B cell (primary cell): Measurements from ENCODE around the gene MAGEB3. TPM values are rescaled to one million over a fixed set of nuclear protein-coding genes. Genes with fewer than 3 reads are reported as not detected.

Experiments used
- ATAC-seq: fragments of 200-7000 bp; cut with Tn5 transposase; one replicate; pipeline ENCODE4 v1.10.0; 2021; ENCODE audit warnings: low read depth, mild to moderate bottlenecking, moderate number of reproducible peaks, moderate library complexity
- CTCF ChIA-PET: fragments of 350-600 bp; sonication (Branson Sonifier 250); formaldehyde crosslinking; loops from one replicate; lab custom pipeline; 2021; ENCODE audit warnings: antibody characterized with exemption, inconsistent platforms; lab: Charles Lee
- POLR2A ChIA-PET: fragments of 350-600 bp; sonication (Branson Sonifier 250); formaldehyde crosslinking; loops from one replicate; lab custom pipeline; 2021; ENCODE audit warnings: antibody characterized with exemption; lab: Charles Lee
- DNase-seq: peaks from one replicate; pipeline ENCODE4 v3.0.0; 2013
- H2AFZ ChIP-seq: 2 replicates; pipeline ENCODE4 v1.6.1; 2012; ENCODE audit warnings: mild to moderate bottlenecking, low read depth, low read length; ENCODE audit not compliant: insufficient read depth, poor library complexity, severe bottlenecking
- H3K27ac ChIP-seq, 2 donors: 1 replicate in 1 of 2; 2 replicates in 1 of 2; pipeline ENCODE4 v1.5.1; 2012 to 2013; ENCODE audit warnings: low read length in 2 of 2, mild to moderate bottlenecking in 2 of 2, moderate library complexity in 1 of 2
- H3K27me3 ChIP-seq, 4 experiments: fragments of 200-600 bp in 1 of 4; sonication (generic) in 1 of 4; replicated peaks in 1 of 4; 1 replicate in 2 of 4; 2 replicates in 2 of 4; pipeline versions ENCODE4 v1.6.1 to v1.7.0; 2013 to 2016; ENCODE audit warnings: low read length in 3 of 4, mild to moderate bottlenecking in 2 of 4, mixed read lengths in 1 of 4, moderate library complexity in 1 of 4; ENCODE audit not compliant: insufficient read depth in 4 of 4, control insufficient read depth in 3 of 4; ENCODE audit errors: control extremely low read depth in 1 of 4
- H3K36me3 ChIP-seq, 2 experiments: replicated peaks in 1 of 2; 1 replicate in 1 of 2; 2 replicates in 1 of 2; pipeline versions ENCODE4 v1.6.1 to v1.7.1; 2013; ENCODE audit warnings: low read length in 1 of 2; ENCODE audit not compliant: insufficient read depth in 2 of 2, control insufficient read depth in 1 of 2; ENCODE audit errors: control extremely low read depth in 1 of 2, extremely low read depth in 1 of 2
- H3K4me1 ChIP-seq, 2 donors: fragments of 200-600 bp in 1 of 2; sonication (generic) in 1 of 2; 1 replicate in 1 of 2; 2 replicates in 1 of 2; pipeline versions ENCODE4 v1.5.1 to v1.6.1; 2013 to 2017; ENCODE audit warnings: low read length in 2 of 2; ENCODE audit not compliant: control insufficient read depth in 2 of 2, insufficient read depth in 2 of 2
- H3K4me2 ChIP-seq: replicated peaks from 2 replicates; pipeline ENCODE3; 2012; ENCODE audit warnings: mild to moderate bottlenecking, low read depth, low read length; ENCODE audit not compliant: poor library complexity, severe bottlenecking
- H3K4me3 ChIP-seq, 5 experiments: fragments of 200-600 bp in 1 of 5; sonication (generic) in 1 of 5; 1 replicate in 3 of 5; 2 replicates in 2 of 5; pipeline versions ENCODE4 v1.5.1 to v1.7.0; 2011 to 2016; ENCODE audit warnings: low read length in 4 of 5, mild to moderate bottlenecking in 4 of 5, low read depth in 2 of 5, control low read depth in 1 of 5, moderate library complexity in 1 of 5; ENCODE audit not compliant: insufficient read depth in 1 of 5; ENCODE audit errors: control extremely low read depth in 1 of 5, extremely low read depth in 1 of 5
- H3K79me2 ChIP-seq: fragments of 200-600 bp; sonication (generic); one replicate; pipeline ENCODE4 v1.6.0; 2016; ENCODE audit warnings: low read length; ENCODE audit not compliant: control insufficient read depth, insufficient read depth
- H3K9ac ChIP-seq: fragments of 200-600 bp; sonication (generic); 2 replicates; pipeline ENCODE4 v1.6.1; 2017; ENCODE audit warnings: mild to moderate bottlenecking, low read length, moderate library complexity
- H3K9me3 ChIP-seq, 3 donors: one replicate each; pipeline versions ENCODE4 v1.6.1 to v1.7.1; 2013; ENCODE audit warnings: low read length in 2 of 3; ENCODE audit not compliant: control insufficient read depth in 2 of 3, insufficient read depth in 1 of 3; ENCODE audit errors: control extremely low read depth in 1 of 3
- H4K20me1 ChIP-seq: 2 replicates; pipeline ENCODE4 v1.6.0; 2012; ENCODE audit warnings: mild to moderate bottlenecking, low read length; ENCODE audit not compliant: insufficient read depth, control insufficient read depth, poor library complexity, severe bottlenecking
- H3K27ac Mint-ChIP-seq: one replicate; pipeline ENCODE4 v1.8.0; 2021; ENCODE audit warnings: mixed read lengths
- H3K27me3 Mint-ChIP-seq: one replicate; pipeline ENCODE4 v1.8.0; 2021; ENCODE audit warnings: mixed read lengths
- H3K4me1 Mint-ChIP-seq: one replicate; pipeline ENCODE4 v1.8.0; 2021; ENCODE audit warnings: mixed read lengths
- H3K4me3 Mint-ChIP-seq: one replicate; pipeline ENCODE4 v1.8.0; 2021; ENCODE audit warnings: mixed read lengths
- H3K9me3 Mint-ChIP-seq: one replicate; pipeline ENCODE4 v1.8.0; 2022; ENCODE audit warnings: mixed read lengths; ENCODE audit not compliant: insufficient read depth
- EZH2 ChIP-seq: IDR thresholded peaks from 2 replicates; pipeline ENCODE4 v1.6.1; 2012; ENCODE audit warnings: borderline replicate concordance, low read depth, mild to moderate bottlenecking, moderate library complexity, low read length; ENCODE audit not compliant: insufficient read depth, poor library complexity, severe bottlenecking
- WGBS: methylation state at CpG from one replicate; pipeline ENCODE4 v1.1.5; 2013; ENCODE audit warnings: missing lambda C conversion rate; ENCODE audit not compliant: insufficient coverage; 5-methylcytosine and 5-hydroxymethylcytosine counted together
- intact Hi-C: fragments of 100-400 bp; cut with micrococcal nuclease; formaldehyde crosslinking; loops from one replicate; pipeline ENCODE4 v1.10.0; 2022
- polyA plus RNA-seq: library from polyadenylated mRNA; depleted of rRNA; stranded (reverse); fragments of >200 nt; gene quantifications from 2 replicates; pipeline ENCODE4 v1.2.3, GENCODE V29; 2012
- total RNA-seq, 2 donors: library from RNA; stranded (reverse); fragments of 120-200 nt in 1 of 2; gene quantifications; 1 replicate in 1 of 2; 2 replicates in 1 of 2; pipeline versions ENCODE4 v1.2.3 to v1.2.4, GENCODE V29; 2013 to 2022
- TF ChIP-seq, protein P1 (sequence below): fragments of 200-600 bp; IDR thresholded peaks from one replicate; pipeline ENCODE4 v1.8.0; 2022; ENCODE audit warnings: antibody characterized with exemption, mild to moderate bottlenecking

The MAGEB3 gene
- total and polyA plus RNA-seq, 2 donors (not counting 1 experiment from before 2014, with no cell fraction given) = not detected

DNA sequence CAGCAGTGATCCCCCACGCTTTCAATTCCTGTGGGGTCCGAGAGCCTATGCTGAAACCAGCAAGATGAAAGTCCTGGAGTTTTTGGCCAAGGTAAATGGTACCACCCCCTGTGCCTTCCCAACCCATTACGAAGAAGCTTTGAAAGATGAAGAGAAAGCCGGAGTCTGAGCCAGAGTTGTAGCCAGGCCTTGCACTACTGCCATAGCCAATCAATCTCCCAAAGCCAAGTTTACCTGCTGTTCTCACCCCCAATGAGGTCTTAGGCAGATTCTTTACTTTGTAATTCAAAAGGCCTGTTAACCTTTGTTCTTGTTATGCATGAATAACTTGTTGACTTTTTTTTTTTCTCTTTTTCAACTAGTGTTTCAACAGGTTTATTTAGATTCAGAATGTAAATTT lies 11.1 kb upstream of the MAGEB3 start:
- Mint-ChIP-seq H3K4me3 (no peak overlapping the region), H3K27ac (no peak overlapping the region), H3K27me3 (no peaks in the 10 kb centered on the region), H3K4me1 (no peaks in the 10 kb centered on the region), H3K9me3 (no peaks in the 10 kb centered on the region)
- DNase-seq = no peak
- Histone ChIP-seq H3K9me3 (no peaks in the 10 kb centered on the region), H3K36me3 (no peaks in the 10 kb centered on the region), H2AFZ (no peak overlapping the region), H3K27ac (no peak overlapping the region), H3K9ac (no peak overlapping the region), H3K4me3 (no peak overlapping the region), H3K4me1 (no peaks in the 10 kb centered on the region), H3K79me2 (no peaks in the 10 kb centered on the region), H3K4me2 (no peak overlapping the region), H3K27me3 (no peaks in the 10 kb centered on the region), H4K20me1 (no peaks in the 10 kb centered on the region)
- TF ChIP-seq EZH2 = no peak
- TF ChIP-seq, protein P1, sequence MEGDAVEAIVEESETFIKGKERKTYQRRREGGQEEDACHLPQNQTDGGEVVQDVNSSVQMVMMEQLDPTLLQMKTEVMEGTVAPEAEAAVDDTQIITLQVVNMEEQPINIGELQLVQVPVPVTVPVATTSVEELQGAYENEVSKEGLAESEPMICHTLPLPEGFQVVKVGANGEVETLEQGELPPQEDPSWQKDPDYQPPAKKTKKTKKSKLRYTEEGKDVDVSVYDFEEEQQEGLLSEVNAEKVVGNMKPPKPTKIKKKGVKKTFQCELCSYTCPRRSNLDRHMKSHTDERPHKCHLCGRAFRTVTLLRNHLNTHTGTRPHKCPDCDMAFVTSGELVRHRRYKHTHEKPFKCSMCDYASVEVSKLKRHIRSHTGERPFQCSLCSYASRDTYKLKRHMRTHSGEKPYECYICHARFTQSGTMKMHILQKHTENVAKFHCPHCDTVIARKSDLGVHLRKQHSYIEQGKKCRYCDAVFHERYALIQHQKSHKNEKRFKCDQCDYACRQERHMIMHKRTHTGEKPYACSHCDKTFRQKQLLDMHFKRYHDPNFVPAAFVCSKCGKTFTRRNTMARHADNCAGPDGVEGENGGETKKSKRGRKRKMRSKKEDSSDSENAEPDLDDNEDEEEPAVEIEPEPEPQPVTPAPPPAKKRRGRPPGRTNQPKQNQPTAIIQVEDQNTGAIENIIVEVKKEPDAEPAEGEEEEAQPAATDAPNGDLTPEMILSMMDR = no peak
- POLR2A ChIA-PET = no interaction called here
- no CpG with 5 or more reads among the region's 4 CpGs for WGBS
- CTCF ChIA-PET = no interaction called here
- ATAC-seq = no peak
- intact Hi-C loops = no loop called here

DNA sequence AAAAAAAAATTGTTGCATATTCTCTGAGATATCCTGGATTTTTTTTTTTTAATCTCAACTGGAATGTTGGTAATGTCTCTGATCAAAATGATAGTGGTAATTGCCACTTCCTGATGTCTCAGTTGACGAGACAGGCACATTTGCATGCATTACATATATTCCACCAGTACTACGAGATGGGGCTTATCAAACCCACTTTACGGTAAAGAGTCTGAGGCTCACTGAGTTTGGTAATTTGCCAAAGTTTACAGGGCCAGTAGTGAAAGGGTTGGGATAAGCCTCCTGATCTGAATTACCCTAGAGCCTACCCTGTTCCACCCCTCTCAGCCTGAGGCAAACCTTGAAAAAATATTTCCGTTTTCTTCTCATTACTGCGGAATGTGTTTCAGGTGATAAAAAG lies 9.8 kb upstream of the MAGEB3 start:
- ChIA-PET CTCF (no interaction called here), POLR2A (no interaction called here)
- Histone ChIP-seq H3K4me1 (no peaks in the 10 kb centered on the region), H4K20me1 (no peaks in the 10 kb centered on the region), H2AFZ (no peak overlapping the region), H3K4me3 (no peak overlapping the region), H3K4me2 (no peak overlapping the region), H3K9me3 (no peaks in the 10 kb centered on the region), H3K79me2 (no peaks in the 10 kb centered on the region), H3K27me3 (no peaks in the 10 kb centered on the region), H3K36me3 (no peaks in the 10 kb centered on the region), H3K9ac (no peak overlapping the region), H3K27ac (no peak overlapping the region)
- ATAC-seq (no peak), DNase-seq (no peak)
- no peaks in the 10 kb centered on the region for H3K9me3 Mint-ChIP-seq
- TF ChIP-seq, protein P1 = no peak
- TF ChIP-seq EZH2 = no peak
- H3K4me3 Mint-ChIP-seq = no peak overlapping the region
- no peaks in the 10 kb centered on the region for H3K27me3 Mint-ChIP-seq
- WGBS = no CpG with 5 or more reads among the region's 5 CpGs
- intact Hi-C loops = no loop called here
- no peaks in the 10 kb centered on the region for H3K4me1 Mint-ChIP-seq
- no peak overlapping the region for H3K27ac Mint-ChIP-seq
